COLO668 (cell line): ENCODE measurements around the gene ZFP36L1.

Experiments
- DNase-seq: peaks from one replicate; lab custom pipeline; 2025; ENCODE audit not compliant: unreplicated experiment; lab: John Stamatoyannopoulos, UW

ZFP36L1 gene

DNA sequence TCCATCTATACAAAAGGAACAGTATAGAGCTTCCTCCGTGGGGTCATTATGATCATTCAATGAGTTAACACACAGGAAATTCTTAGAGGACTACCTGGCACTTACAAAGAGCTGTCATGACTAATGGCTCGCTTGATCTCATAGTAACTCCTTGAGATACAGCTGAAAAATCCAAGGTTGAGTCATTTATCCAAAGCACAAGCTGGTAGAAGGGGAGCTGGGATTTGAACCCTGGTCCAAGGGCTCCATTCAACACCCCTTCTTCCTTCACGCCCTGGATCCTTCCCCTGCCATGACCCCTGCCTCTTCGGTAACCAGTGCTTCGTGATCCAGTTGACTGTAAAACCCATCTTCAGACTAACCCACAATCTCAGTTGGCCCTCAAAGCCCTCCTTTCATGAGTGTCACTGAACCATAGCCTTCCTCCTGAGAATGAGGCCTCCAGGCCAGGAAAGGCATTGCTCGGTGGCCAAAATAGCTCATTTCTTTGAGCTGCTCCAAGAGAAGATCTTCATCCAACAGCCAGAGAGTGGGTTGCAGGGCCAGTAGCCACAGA, 7.8 kb downstream of the ZFP36L1 start:
- DNase-seq: no peak

DNA sequence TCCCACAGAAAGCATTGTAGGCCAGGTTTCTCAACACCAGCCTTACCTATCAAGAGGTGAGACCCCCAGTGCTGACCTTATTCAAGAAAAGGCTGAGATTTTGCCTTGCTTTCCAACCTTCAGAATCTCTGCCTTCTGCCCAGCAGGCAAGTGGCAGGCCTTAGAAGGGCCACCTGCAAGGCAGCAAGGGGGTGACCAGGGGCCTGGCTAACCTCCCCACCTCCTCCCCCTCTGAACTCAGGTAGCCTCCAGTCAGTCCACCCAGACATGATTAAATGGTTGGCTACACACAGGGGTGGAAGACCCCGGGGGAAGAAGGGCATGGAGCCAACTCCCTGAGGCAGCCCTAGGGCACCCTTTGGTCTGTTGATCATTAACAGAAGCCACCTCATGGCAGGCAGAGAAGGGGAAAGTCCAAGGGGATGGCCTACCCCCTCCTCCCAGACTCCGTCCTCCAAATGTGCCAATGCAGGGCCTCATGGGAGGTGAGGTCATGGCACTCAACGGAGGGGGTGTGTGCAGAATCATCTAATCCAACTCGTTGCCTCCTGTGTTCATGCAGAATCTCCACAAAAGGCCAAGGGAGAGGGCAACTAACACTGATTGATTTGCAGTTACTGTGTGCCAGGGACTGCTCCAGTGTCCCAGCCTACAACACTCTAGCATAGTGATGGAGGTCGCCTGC, 8.5 kb downstream of the ZFP36L1 start:
- DNase-seq: peak; percentile 96

DNA sequence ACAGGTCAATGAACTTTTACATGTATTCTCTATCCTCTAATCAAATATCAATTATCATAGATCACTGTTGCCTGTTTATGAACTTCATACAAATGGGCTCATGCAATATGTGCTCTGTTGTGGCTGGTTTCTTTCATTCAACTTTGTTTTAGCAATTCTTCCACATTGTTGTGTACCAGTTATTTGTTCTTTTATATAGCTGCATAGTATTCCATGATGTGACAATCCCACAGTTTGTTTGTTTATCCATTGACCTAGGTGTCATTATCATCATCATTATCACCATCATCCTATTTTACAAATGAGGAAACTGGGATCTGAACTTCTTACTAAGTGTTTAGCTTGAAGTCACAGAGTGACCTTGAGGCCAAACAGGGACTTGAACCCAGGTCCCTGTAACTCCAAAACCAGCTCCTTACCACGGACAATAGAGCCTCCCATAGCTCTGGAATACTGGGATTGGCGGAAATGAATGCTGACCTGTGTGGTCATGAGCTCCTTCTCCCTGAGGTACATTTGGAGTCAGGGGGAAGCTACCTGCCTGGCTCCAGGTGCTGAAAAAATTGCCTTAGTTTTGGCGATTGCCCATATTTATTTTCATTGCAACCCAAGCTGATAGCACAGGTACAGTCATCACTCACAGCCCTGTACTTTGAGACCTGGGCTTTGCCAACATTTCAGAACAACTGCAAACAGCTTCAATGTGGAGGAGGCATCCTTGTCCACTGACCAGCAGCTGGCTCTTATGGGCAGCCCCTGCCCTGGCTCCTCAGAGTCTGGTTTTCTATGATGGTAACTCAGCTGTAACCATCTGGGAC, 9.2 kb downstream of the ZFP36L1 start:
- peak; percentile 59 for DNase-seq

DNA sequence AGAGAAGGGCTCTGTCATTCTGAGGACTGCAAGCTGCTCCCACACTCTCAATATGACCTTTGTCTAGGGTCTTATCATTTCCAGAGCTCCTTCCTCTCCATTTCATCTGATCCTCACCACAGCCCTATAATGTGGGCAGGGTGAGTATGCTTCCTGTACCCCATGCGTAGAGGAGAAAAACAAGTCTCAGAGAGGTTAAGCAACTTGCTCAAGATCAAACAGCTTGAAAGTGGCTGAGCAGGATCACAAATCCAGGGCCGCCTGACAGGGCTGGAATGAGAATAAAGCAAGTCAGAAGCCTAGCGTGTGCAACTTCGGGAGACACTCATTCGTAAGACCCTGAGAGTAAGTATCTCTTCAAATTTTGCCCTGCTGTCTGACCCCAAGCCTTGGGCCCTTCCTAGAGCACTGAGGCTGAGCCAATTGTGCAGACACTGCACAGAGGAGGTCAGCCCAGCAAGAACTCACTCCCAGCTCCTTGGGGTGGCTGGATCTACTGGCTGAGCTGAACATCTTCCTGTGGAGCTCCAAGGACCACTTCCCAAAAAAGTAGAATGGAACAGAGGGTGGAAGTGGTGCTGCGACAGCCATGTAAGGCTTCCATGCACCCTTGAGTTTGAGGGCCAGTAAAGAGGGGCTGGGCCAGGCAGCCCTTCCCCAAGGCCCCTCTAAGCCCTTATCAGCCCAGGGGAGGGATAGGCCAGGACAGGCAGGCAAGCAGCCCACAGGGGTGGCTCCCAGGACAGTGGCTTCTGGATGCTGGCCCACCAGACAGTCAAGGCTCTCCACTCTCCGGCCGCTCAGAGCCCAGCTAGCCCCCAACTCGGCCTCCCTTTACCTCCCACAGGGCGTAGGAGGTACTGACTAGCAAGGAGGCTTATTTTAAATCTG, 10.5 kb downstream of the ZFP36L1 start:
- no peak for DNase-seq

DNA sequence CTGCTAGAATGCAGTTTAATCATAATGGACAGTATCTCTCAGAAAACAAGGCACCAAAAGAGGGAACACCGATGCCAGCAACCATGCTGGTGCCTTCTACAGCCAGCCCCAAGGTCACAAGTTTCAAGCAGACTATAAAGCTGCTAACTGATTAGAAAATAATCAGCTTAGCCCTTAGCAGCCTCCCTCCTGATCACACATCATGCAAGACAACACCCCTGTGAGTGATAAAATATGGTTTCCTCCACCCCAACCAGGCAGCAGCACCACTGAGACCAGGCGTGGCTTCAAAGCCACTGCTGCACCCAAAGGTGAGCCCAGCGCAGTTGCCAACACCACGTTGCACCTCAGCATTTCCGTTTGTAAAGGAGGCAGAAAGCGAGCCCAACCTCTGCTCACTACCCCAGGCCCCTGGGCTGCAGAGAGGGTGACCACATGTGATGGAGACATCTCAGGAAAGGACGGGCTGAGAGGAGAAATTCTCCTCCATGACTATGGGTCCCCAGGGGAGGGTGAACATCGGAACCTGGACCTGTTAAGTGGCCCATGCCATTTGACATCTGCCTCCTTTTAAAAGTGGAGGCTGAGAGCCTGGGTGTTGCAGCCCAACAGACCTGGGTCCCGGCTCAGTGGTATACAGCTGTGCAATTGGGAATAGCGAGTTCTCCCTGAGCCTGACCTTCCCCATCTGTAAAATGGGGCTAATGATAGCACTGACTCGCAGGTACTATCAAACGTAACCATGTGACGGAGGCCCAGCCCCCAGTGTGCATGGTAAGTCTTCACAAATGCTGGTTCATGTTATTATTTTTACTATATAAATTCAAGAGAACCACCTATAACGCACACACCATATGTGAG, 11.5 kb downstream of the ZFP36L1 start:
- DNase-seq: no peak

DNA sequence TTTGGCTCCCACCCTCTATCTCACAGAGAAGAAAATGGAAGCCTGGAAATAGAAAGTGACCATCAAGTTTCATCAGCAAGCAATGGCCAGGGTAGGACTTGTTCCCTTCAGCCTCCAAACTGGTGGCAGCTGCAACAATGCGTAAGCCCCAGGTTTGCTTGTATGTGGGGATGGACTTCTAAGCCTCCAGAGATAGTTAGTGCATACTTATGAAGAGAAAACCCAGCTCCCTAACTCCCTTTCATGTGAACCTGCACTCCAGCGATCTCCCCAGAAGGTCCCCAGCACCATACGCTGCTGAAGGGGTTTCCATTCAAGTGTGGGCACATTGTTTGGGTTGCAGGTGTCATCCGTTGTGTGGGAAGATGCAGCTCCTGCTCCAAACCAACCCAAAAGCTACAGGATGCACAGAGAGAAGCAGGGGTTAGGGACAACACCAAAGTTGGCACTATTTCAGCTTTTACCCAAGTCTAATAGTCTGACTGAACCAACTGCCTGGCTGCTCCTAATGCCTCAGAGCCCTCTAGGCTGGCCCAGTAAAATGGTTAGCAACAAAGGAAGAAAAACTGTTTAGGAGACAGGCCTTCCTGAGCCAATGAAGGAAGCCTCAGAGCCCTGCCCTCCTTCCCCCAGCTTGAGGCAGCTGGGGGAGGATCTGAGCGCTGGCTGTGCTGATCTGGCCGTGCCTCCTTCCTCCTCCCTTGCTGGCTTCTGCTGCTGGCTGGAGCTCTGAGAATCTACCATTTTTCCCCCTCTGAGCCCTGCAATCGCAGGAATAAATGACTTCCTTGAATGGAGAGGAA, 12.3 kb downstream of the ZFP36L1 start:
- no peak for DNase-seq

DNA sequence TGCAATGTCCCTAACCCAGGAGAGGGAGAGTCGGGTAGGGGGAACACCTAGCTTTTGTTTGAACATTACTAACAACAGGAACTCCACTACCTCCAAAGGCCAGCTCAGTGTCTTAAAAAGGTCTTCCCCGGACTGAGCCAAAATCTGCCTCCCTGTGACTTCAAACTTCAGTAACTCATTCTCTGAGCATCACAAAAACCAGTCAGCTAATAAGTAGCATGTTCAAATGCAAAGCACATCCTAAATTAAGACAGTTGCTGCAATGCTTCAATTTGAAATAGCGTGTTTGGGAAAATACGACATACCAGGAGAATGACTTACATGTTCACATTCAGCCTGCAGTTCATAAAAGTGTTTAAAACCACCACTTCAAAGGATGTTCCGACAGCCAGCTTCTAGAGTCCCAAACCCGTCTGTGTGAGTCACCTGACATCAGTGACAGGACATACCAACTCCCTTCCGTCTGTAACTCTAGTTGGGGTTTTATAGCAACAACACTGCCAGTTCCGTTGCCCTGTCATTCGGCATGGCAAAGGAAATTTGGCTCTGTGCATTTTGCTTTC, 13.0 kb downstream of the ZFP36L1 start:
- no peak for DNase-seq

DNA sequence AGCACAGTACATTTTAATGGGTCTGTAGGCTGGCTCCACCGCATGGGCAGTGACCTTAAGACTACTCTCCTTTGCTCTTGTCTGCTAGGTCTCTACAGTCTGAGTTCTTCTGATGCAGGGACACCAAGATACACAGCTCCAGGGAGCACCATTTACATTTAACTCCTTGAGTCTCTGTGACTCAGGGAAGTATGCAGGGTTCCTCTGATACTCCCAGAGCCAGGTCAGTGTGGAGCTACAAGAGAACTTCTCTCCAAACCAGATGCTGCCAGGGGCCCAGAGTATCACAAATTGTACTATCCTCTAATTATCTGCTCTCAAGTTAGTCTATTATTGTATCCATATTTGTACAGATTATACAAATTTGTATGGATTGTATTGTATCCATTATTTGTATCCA, 15.2 kb downstream of the ZFP36L1 start:
- no peak for DNase-seq

DNA sequence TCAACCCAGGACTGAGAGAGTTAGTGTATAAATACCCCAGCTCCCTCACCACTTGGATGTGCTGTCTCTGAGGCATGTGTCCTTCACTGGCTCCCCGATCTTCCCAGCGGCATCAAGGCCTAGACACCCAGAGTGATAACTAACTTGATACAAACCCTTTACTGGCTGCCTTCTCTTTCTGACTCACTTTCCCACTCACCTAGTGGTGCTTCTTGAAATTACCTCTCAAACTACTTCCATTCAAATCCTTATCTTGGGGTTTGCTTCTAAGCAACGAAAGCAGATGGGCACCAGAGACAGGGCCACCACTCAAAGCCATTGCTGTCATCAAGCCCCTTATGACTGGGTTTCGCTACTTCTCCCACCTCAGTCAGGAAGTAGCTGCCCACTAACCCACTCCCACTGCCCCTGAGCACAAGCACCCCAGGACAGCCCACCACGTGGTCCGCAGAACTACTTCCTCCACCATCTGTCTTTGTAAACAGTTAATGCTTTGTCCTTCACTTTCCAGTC, 17.2 kb downstream of the ZFP36L1 start:
- DNase-seq: no peak

DNA sequence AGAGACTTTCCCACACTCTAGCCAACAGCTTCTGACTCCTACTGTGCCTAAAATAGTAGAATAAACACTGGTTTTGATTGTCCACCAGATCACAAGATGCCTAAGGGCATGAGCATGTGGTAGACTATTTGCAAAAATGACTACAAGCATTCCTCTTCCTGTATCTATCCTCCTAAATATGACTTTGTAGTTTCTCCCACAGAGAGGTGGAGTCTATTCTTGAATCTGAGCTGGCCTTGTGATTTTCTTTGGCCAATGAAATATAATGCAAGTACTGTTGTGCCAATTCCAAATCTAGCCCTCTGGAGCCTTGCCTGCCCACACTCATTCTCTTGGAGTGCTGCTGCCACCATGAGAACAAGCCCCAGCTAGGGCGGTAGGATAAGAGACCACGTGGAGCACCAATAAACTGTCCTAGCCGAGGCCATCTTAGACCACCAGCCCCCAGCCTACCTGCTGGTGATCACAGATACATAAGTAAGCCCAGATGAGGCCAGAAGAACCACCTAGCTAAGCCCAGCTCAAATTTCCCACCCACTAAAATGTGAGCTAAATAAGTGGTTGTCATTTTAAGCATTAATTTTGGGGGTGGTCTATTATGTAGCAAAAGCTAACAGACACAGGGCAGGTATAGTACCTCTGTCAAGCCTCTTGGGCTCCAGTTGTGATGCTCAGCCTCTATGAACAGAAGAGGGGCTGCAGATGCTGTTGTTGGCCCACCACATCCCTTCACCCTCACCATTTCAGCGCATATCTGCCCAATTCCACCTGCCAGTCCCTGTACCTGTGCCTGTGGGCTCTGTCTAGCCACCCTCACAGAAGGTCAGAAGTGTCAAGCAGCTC, 17.9 kb downstream of the ZFP36L1 start:
- DNase-seq: no peak

DNA sequence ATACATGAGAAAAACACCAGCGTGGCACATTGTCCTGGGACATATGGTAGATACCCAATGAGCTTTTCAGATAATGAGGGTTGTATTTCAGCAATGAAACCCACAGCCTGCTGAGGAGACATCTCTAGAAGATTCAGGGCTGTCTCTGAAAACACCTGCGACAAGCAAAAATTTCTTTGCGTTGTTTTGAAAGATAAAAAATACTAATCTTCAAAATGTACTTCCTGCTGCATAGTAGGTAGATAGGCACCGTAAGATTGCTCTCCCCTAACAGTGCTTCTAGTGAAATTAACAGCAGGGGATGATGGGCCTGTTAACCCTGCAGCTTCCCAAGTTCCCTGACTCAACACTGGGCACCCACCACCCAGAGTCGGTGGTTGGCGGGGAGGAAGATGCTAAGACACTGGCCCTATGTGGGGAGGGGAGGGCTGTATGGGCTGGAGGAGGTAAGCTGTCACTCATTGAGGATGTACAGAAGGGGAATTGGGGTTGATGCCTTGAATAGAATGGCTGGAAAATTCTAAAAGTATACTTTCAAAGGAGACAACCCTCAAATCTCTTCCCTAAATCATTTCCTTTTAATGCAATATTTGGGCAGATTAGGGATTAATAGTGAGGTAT, 20.0 kb downstream of the ZFP36L1 start:
- DNase-seq: no peak

DNA sequence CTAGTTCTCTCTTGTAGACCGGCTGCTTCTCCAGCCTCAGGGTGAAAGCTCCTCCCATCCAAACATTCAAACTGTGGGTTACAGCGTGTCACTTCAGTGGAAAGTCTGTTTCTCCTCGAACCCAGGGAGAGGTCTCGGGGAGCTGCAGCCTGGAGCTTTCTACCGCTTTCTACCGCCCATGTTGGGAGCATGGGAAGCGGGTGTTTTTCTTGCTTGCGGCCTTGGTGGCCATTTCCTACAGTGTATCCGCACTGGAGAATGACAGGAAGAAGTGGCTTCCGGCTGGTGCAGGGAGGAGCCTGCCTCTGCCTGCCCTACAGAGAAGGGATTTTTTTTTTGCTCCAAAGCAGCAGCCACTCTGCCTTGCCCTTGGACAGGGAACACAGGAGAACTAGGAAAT, 21.2 kb downstream of the ZFP36L1 start:
- DNase-seq: no peak

DNA sequence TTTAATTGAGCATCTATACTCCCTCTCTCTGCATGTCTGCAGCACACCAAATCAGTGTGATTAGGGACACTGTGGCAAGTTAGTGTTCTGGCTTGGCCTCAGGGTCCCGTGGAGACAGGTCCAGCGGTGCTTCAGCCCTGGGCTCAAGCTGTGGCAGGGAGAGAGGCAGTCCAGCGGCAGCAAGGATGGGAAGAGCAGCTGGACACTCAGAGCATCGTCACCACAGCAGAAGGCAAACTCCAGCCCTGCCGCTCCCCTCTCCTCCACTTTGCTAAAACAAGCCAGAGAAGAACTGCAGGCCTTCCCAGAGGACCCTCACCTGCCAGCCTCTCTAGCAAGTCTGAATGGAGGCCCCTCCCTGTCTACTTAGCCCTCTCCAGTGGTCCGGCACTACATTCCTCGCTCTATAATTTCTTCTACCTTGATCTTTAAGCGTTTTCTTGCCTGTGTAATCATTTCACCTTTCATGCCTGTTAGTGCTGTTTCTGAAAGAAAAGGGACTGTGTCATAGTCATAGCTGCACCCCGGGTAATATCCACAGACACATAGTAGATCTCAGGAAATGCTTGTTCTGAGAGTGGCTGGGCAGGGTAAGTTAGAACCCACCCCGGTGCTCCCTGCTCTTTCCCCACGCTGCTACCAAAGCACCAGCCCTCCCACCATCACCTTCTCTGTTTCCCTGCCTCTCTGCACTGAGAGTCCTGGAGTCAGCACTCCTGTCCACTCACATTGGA, 22.1 kb downstream of the ZFP36L1 start:
- no peak for DNase-seq

DNA sequence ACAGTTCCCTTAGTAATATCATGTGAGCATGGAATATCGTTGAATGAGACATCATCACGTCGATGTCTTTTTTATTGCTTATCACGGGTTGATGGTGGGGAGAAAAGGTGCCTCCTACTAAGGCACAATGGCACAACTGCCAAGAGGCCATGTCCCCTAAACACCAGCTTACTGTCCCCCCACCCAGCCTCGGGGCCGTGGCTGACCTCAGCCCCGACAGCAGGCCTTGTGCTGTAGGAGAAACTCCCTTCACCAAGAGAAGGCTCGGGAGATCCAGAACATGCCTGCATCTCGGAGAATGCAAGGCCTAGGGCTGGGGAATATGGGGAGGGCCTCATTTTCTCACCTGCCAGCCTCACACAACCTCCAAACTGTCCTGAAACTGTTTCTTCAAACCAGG, 22.8 kb downstream of the ZFP36L1 start:
- no peak for DNase-seq

DNA sequence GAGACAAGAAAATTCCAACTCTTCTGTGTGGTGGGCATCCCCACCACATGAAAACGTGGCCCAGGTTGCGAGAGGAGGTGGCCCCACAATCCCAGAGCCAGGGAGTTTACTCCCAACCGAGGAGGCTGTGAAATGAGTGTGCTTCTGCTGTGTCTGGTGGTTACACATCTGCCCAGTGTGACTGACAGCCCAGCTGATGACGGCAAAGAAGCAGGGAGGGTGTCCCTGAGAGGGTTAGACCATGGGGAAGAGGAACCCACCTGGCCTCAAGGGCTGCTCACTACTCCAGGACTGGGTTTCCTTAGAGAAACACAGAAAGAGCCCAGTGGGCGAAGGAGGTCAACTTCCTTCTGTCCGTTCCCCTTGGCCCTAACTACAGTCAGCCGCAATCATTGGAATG, 24.6 kb downstream of the ZFP36L1 start:
- no peak for DNase-seq

DNA sequence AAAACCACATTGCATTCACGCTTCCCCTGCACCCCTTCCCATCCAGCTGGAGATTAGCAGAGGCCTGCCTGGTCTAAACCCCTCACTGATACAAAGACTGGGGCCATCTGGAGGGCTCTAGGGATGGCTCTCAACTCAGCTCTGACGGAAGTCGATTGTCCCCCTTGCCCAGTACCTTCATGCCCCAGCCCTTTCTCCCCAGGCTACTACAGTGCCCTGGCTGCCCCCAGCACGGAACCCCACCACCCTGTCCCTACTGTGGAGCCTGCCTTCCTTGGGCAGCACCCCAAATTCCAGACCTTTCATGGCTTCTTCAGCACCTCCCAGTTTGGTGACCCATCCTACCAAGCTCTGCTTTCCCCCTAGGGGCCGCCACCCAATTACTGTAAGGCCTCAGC, 25.6 kb downstream of the ZFP36L1 start:
- no peak for DNase-seq
